ENCODE results near the gene RB1. TPM values are rescaled to one million over a fixed set of nuclear protein-coding genes. Genes with fewer than 3 reads are reported as not detected.

The RB1 gene
- total and polyA plus RNA-seq, 2 donors (not counting 1 experiment from before 2014, with no cell fraction given) = 24.0 to 70.4 TPM

- Histone ChIP-seq H3K79me2 (ENCODE audit: control insufficient read depth, insufficient read depth, low read length) (peaks cover 7% of the 10 kb centered on the region), H3K4me1 (ENCODE audit: control insufficient read depth in 2 of 2, insufficient read depth in 2 of 2, low read length in 2 of 2) (peaks cover 15 to 17% of the 10 kb centered on the region in 2 donors), H3K9ac (ENCODE audit: low read length) (no peak overlapping the region), H4K20me1 (ENCODE audit: control insufficient read depth, insufficient read depth, low read length, poor library complexity, severe bottlenecking) (no peaks in the 10 kb centered on the region), H3K27me3 (replicated peaks in 1 of 4; ENCODE audit: control extremely low read depth in 1 of 4, control insufficient read depth in 3 of 4, insufficient read depth in 4 of 4, low read length in 3 of 4) (peaks cover 0 to 6% (median 0%) of the 10 kb centered on the region in 4 experiments), H3K4me3 (ENCODE audit: control extremely low read depth in 1 of 5, extremely low read depth in 1 of 5, insufficient read depth in 1 of 5, low read depth in 2 of 5, low read length in 4 of 5) (no peak overlapping the region), H3K4me2 (replicated peaks; ENCODE audit: low read depth, low read length, poor library complexity, severe bottlenecking) (no peak overlapping the region), H3K36me3 (replicated peaks in 1 of 2; ENCODE audit: control extremely low read depth in 1 of 2, control insufficient read depth in 1 of 2, extremely low read depth in 1 of 2, insufficient read depth in 2 of 2, low read length in 1 of 2) (no peaks in the 10 kb centered on the region), H3K9me3 (ENCODE audit: control extremely low read depth in 1 of 3, control insufficient read depth in 2 of 3, insufficient read depth in 1 of 3, low read length in 2 of 3) (no peaks in the 10 kb centered on the region), H3K27ac (ENCODE audit: low read length in 2 of 2) (no peak overlapping the region), H2AFZ (ENCODE audit: insufficient read depth, low read depth, low read length, poor library complexity, severe bottlenecking) (no peak overlapping the region)
- H3K4me1 Mint-ChIP-seq = peaks cover 18% of the 10 kb centered on the region
- ChIA-PET POLR2A (interaction anchor here (0.7 kb wide), 1 partner anchor 12 kb away, joined by 3 read pairs; no protein-coding TSS in a partner anchor), CTCF (interaction anchor here (0.6 to 1.3 kb wide), 3 partner anchors 22 to 89 kb away, joined by 3 read pairs; no protein-coding TSS in a partner anchor)
- no peak overlapping the region for H3K27ac Mint-ChIP-seq
- H3K9me3 Mint-ChIP-seq (ENCODE audit: insufficient read depth) = no peaks in the 10 kb centered on the region
- H3K4me3 Mint-ChIP-seq = no peak overlapping the region
- peaks cover 8% of the 10 kb centered on the region for H3K27me3 Mint-ChIP-seq
- no CpG with 5 or more reads among the region's 2 CpGs for WGBS (ENCODE audit: insufficient coverage)
- ATAC-seq (ENCODE audit: low read depth) (no peak), DNase-seq (no peak)
- intact Hi-C loops (cut with micrococcal nuclease) = no loop called here
- TF ChIP-seq EZH2 (IDR thresholded peaks at IDR 0.05; ENCODE audit: borderline replicate concordance, insufficient read depth, low read depth, low read length, poor library complexity, severe bottlenecking) (no peak), CTCF (IDR thresholded peaks at IDR 0.05) (no peak)
Observed at GRCh38 chr13:48527955-48528354, 224.4 kb downstream of the RB1 start.

DNA sequence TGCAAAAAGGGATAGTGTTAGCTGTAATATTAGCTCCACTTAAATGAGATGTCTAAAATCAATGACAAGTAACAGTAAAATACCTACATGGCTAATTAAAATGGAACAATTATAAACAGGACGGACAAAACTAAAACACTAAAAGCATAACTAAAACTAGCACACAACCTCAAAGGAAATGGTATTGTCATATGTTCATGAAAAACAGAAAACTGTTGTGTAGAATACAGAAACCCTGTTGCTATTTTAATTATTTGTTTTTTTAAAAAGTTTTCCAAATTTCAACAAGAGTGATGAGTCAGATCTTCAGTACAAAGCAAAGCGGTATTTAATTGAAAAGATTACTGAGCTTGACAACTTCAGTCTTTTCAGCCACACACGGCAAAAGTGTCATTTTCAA lies 225.2 kb downstream of the RB1 start:
- H3K27me3 Mint-ChIP-seq = peaks cover 8% of the 10 kb centered on the region
- Histone ChIP-seq H3K4me3 (ENCODE audit: control extremely low read depth in 1 of 5, extremely low read depth in 1 of 5, insufficient read depth in 1 of 5, low read depth in 2 of 5, low read length in 4 of 5) (no peak overlapping the region), H3K36me3 (replicated peaks in 1 of 2; ENCODE audit: control extremely low read depth in 1 of 2, control insufficient read depth in 1 of 2, extremely low read depth in 1 of 2, insufficient read depth in 2 of 2, low read length in 1 of 2) (no peaks in the 10 kb centered on the region), H3K9ac (ENCODE audit: low read length) (no peak overlapping the region), H3K79me2 (ENCODE audit: control insufficient read depth, insufficient read depth, low read length) (peaks cover 7% of the 10 kb centered on the region), H3K27ac (ENCODE audit: low read length in 2 of 2) (no peak overlapping the region), H3K4me1 (ENCODE audit: control insufficient read depth in 2 of 2, insufficient read depth in 2 of 2, low read length in 2 of 2) (peaks cover 20 to 24% of the 10 kb centered on the region in 2 donors), H3K4me2 (replicated peaks; ENCODE audit: low read depth, low read length, poor library complexity, severe bottlenecking) (no peak overlapping the region), H4K20me1 (ENCODE audit: control insufficient read depth, insufficient read depth, low read length, poor library complexity, severe bottlenecking) (no peaks in the 10 kb centered on the region), H2AFZ (ENCODE audit: insufficient read depth, low read depth, low read length, poor library complexity, severe bottlenecking) (no peak overlapping the region), H3K27me3 (replicated peaks in 1 of 4; ENCODE audit: control extremely low read depth in 1 of 4, control insufficient read depth in 3 of 4, insufficient read depth in 4 of 4, low read length in 3 of 4) (peaks cover 0 to 6% (median 1%) of the 10 kb centered on the region in 4 experiments), H3K9me3 (ENCODE audit: control extremely low read depth in 1 of 3, control insufficient read depth in 2 of 3, insufficient read depth in 1 of 3, low read length in 2 of 3) (no peaks in the 10 kb centered on the region)
- H3K27ac Mint-ChIP-seq = no peak overlapping the region
- DNase-seq = no peak
- peaks cover 22% of the 10 kb centered on the region for H3K4me1 Mint-ChIP-seq
- intact Hi-C loops (cut with micrococcal nuclease) = no loop called here
- WGBS (ENCODE audit: insufficient coverage) = no CpG with 5 or more reads among the region's 3 CpGs
- POLR2A ChIA-PET = no interaction called here
- no peaks in the 10 kb centered on the region for H3K9me3 Mint-ChIP-seq (ENCODE audit: insufficient read depth)
- no peak overlapping the region for H3K4me3 Mint-ChIP-seq
- CTCF ChIA-PET = interaction anchor here (0.6 to 1.3 kb wide), 3 partner anchors 23 to 88 kb away, joined by 3 read pairs; no protein-coding TSS in a partner anchor
- TF ChIP-seq EZH2 (IDR thresholded peaks at IDR 0.05; ENCODE audit: borderline replicate concordance, insufficient read depth, low read depth, low read length, poor library complexity, severe bottlenecking) = no peak
- no peak for TF ChIP-seq CTCF (IDR thresholded peaks at IDR 0.05)
- no peak for ATAC-seq (ENCODE audit: low read depth)

All from B cell (primary cell).